ENCODE results near the gene PNLIPRP1.

The PNLIPRP1 gene

DNA sequence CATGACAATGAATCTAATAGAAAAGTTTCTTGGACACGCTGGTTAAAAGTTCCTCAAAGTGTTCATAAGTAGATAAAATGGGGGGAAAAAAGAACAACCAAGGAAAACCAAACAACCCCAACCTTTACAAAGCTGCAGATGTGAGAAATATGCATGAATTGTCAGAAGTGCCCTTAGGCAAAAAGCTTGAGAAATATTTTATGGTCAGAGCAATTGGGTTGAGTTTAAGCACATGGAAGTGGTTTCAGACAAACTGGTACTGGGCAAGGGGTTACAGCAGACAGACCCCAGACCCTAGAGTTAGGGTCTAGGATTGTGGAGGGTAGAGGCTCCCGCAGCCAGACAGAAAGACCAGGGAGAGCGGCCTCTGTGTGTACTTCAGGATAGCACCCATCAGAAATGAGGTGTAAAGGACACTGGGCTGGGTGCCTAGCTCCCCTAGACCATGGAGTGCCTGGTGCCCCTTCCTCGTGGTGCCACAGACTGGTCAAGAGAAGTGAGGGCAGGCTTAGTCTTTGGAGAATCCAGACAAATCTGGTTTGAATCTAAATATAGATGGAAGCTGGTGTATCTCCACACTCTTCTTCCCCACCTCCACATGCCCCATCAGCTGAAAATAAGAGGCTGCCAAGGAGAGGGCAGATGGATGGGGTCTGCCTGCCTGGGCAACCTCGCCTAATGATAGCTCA, 67.2 kb downstream of the PNLIPRP1 start:
- TF ChIP-seq GATA1 (IDR thresholded peaks at IDR 0.05; ENCODE audit: low read depth, low read length) (no peak), POLR2A (IDR thresholded peaks at IDR 0.05; ENCODE audit: low read length) (no peak)
- no peak for DNase-seq

Data from erythroblast (primary cell).